ENCODE measurements around the gene SLC37A1. TPM values are rescaled to one million over a fixed set of nuclear protein-coding genes. Genes with fewer than 3 reads are reported as not detected.

SLC37A1 gene
- total RNA-seq, 2 donors from 2014 or later = 2.0 to 5.0 TPM

GRCh38 chr21:42581336-42581992, 67.8 kb downstream of the SLC37A1 start:
- Histone ChIP-seq H3K4me3 (no peak overlapping the region), H3K9me3 (peaks cover 0 to 6% of the 10 kb centered on the region in 2 donors), H3K4me1 (no peaks in the 10 kb centered on the region), H3K27ac (no peak overlapping the region), H3K36me3 (no peaks in the 10 kb centered on the region), H3K27me3 (no peaks in the 10 kb centered on the region)
- DNase-seq (ENCODE audit: low spot score) = no peak
- TF ChIP-seq CTCF (IDR thresholded peaks at IDR 0.05) = no peak

DNA sequence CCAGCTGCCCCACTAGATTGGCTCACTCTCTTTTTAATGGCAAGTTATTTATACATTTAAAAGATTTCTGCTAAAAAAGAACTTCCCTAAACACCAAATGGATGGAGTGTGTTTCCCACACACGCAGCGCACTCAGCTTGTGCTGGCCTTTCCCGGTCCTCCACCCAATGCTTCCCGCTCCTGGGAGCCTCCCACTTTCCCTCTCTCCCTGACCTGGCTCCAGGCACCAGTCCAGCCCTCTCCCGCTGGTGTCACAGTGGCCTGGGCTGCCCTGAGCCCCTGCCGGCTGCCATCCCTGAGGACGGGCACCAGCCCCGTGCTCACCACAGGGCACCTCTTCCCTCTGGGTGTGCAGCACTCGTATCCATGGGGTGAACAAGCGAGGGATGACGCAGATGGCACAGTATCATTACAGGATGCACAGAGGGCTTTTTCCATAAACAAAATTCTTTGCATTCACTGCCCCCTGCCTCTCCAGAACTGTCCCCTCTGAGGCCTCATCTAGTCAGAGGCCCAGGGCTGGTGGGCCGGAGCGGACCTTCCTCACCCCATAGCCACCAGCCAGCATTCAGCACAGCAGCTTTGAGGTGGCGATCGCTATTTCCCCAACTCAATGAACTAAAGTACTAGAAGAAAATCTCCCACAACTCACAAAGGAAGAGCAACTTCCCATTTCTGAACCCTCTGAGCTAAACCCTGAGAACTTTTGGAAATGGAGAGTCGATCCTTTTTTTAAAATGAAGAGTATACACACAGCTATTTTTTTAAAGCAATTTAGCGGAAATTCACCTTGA, 68.5 kb downstream of the SLC37A1 start:
- no peaks in the 10 kb centered on the region for H3K4me1 ChIP-seq
- H3K9me3 ChIP-seq = no peaks in the 10 kb centered on the region
- no peak overlapping the region for H3K27ac ChIP-seq
- no peak for TF ChIP-seq CTCF (IDR thresholded peaks at IDR 0.05)
- no peak for DNase-seq (ENCODE audit: low spot score)
- no peaks in the 10 kb centered on the region for H3K27me3 ChIP-seq
- no peaks in the 10 kb centered on the region for H3K36me3 ChIP-seq
- H3K4me3 ChIP-seq = no peak overlapping the region

DNA sequence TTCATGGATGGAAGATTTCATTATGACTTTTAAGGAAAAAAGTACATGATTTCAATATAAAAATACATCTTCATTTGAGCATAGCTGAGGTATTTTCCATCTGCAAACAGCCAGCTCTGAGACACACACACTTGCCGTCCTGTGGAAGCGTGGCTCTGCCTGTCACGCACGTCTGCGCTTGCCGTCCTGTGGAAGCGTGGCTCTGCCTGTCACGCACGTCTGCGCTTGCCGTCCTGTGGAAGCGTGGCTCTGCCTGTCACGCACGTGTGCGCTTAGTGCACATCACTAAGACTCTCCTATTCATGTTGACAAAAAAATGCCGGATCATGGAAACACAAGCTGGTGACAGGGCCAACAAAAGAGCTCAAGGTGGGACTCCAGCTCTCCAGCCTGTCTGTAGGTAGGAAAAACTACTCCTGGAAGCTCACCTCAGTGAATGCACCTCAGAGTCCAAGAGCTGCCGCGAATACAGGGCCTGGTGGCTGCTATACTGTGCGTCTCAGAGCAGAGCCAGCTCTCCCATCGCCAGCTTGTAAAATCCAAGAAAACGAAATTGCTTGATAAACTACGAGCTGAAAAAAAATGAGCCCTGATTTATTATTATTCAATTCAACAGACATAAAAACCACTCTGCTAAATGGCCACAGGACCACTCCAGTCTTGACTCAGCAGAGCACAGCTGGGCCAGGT, 69.3 kb downstream of the SLC37A1 start:
- Histone ChIP-seq H3K4me1 (no peaks in the 10 kb centered on the region), H3K36me3 (no peaks in the 10 kb centered on the region), H3K27me3 (no peaks in the 10 kb centered on the region), H3K4me3 (no peak overlapping the region), H3K9me3 (no peaks in the 10 kb centered on the region), H3K27ac (no peak overlapping the region)
- no peak for TF ChIP-seq CTCF (IDR thresholded peaks at IDR 0.05)
- no peak for DNase-seq (ENCODE audit: low spot score)

DNA sequence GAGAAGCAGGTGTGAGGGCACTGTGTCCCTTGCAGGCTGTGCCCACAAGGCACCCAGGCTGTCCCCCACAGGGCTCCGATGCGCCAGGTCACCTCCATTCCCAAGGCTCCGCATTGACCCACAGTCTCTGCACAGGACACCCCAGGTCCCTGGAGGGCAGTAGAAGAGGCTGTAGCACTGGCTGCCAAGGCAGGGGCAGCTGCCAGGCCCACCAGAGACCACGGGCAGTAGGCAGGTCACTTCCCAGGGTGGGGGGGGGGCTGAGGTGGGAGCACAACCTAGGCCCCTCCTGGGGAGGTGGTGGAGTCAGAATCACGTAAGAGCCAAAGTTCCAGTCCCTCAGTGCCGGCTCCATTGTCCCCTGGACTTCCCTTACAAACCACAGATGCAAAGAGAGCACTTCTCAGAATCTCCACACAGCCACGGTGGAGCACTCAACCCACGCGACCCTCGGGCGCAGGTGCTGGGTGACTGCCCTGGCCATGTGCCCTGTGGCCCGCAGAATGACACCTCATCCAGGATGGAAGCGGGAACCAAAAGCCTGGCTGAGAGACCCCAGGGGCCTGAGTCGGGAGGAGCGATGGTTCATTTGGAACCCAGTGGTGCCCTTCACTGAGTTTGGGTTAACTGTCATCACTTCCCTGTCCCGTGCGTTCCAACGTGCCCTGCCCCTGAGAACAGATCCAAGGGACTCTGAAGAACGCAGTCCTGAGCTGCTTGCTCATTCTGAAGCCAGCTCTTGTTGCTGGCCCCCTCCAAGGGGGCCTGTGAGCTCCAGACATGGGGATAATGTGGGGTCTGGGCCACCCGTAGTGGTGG, 70.0 kb downstream of the SLC37A1 start:
- H3K27ac ChIP-seq = no peak overlapping the region
- no peak for TF ChIP-seq CTCF (IDR thresholded peaks at IDR 0.05)
- DNase-seq (ENCODE audit: low spot score) = no peak
- H3K27me3 ChIP-seq = no peaks in the 10 kb centered on the region
- no peak overlapping the region for H3K4me3 ChIP-seq
- no peaks in the 10 kb centered on the region for H3K4me1 ChIP-seq
- no peaks in the 10 kb centered on the region for H3K36me3 ChIP-seq
- H3K9me3 ChIP-seq = no peaks in the 10 kb centered on the region

DNA sequence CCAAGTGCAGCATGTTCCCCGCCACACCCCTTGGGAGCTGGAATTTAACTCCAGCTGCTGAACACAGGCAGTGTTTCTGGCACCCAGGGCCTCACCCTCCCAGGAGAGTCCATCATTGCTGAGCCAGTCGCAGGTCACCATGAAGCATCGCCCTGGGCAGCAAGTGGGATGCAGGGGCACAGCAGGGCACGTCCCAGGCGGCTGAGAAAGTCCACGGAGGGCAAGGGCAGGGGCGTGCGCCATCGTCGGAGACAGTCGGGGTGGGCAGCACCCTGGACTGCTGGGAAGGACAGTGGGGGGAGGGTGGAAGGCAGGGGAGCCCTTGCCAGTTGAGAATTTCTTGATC, 70.6 kb downstream of the SLC37A1 start:
- Histone ChIP-seq H3K27ac (no peak overlapping the region), H3K9me3 (no peaks in the 10 kb centered on the region), H3K27me3 (no peaks in the 10 kb centered on the region), H3K4me1 (no peaks in the 10 kb centered on the region), H3K36me3 (no peaks in the 10 kb centered on the region), H3K4me3 (no peak overlapping the region)
- no peak for TF ChIP-seq CTCF (IDR thresholded peaks at IDR 0.05)
- no peak for DNase-seq (ENCODE audit: low spot score)

Data from right atrium auricular region (tissue), 2 donors.